K562 (cell line): ENCODE measurements around the gene ANKRD7.

Source experiments
- ILF3 ChIP-seq: fragments of 450-650 bp; IDR thresholded peaks from 2 replicates; pipeline ENCODE4 v1.6.1; 2018; ENCODE audit warnings: antibody characterized with exemption, mild to moderate bottlenecking, moderate library complexity, borderline replicate concordance
- POLR2A ChIP-seq: fragments of 450-650 bp; conservative IDR thresholded peaks from 2 replicates; pipeline ENCODE4 v1.6.1; 2016
- RAD21 ChIP-seq, 2 experiments: fragments of 250-450 bp in 1 of 2; fragments of 450-650 bp in 1 of 2; sonication (Bioruptor Pico) in 1 of 2; formaldehyde crosslinking in 1 of 2; IDR thresholded peaks in 1 of 2; conservative IDR thresholded peaks in 1 of 2; 2 replicates each; pipeline versions ENCODE4 v1.4.0 to v1.8.0; 2020 to 2022; ENCODE audit warnings: mild to moderate bottlenecking in 2 of 2, moderate library complexity in 1 of 2
- RBBP5 ChIP-seq: fragments of 200-600 bp; sonication (generic); IDR thresholded peaks from 2 replicates; pipeline ENCODE4 v1.6.1; 2012; ENCODE audit warnings: borderline replicate concordance, mild to moderate bottlenecking, low read length, control low read depth, inconsistent platforms; ENCODE audit not compliant: insufficient read depth, poor library complexity, severe bottlenecking
- SMARCC2 ChIP-seq: fragments of 450-650 bp; IDR thresholded peaks from 2 replicates; pipeline ENCODE4 v1.6.1; 2017; ENCODE audit warnings: antibody characterized with exemption, moderate library complexity, mild to moderate bottlenecking, low read depth
- ZBTB40 ChIP-seq, 2 experiments: fragments of 450-650 bp in 1 of 2; sonication (generic) in 1 of 2; formaldehyde crosslinking in 1 of 2; IDR thresholded peaks; 2 replicates each; pipeline versions ENCODE4 v1.7.1 to v1.9.0; 2016 to 2022; ENCODE audit warnings: inconsistent platforms in 1 of 2, mild to moderate bottlenecking in 1 of 2, missing genetic modification reagents in 1 of 2
- ZBTB8A ChIP-seq: fragments of 450-650 bp; IDR thresholded peaks from 2 replicates; pipeline ENCODE4 v1.6.1; 2018; ENCODE audit warnings: mild to moderate bottlenecking, moderate library complexity; ENCODE audit not compliant: partially characterized antibody

- no peak for TF ChIP-seq RAD21 (CRISPR knock-in tag; conservative IDR thresholded peaks at IDR 0.05 in 1 of 2, IDR thresholded peaks at IDR 0.05 in 1 of 2)
- no peak for TF ChIP-seq ILF3
- no peak for TF ChIP-seq POLR2A
- no peak for TF ChIP-seq ZBTB8A
- TF ChIP-seq SMARCC2, result no peak
- TF ChIP-seq ZBTB40 (IDR thresholded peaks at IDR 0.05), result no peak
- no peak for TF ChIP-seq ZBTB40 (CRISPR knock-in tag; IDR thresholded peaks at IDR 0.05)
- TF ChIP-seq RBBP5, result no peak
These were observed 9.3 kb downstream of the ANKRD7 start for GRCh38 chr7:118233799-118234198.
